GM12878 (cell line): ENCODE data around the gene BCL2L13. TPM values are rescaled to one million over a fixed set of nuclear protein-coding genes. Genes with fewer than 3 reads are reported as not detected.

Experiments
- ATAC-seq: fragments of 200-7000 bp; cut with Tn5 transposase; 3 replicates; pipeline ENCODE4 v1.9.1; 2020; ENCODE audit warnings: mild to moderate bottlenecking, moderate library complexity
- BruUV-seq: library from RNA; stranded (reverse); fragments of 400-500 nt; replicated peaks from 2 replicates; lab custom pipeline; 2021; lab: Mats Ljungman, UMichigan
- CTCF ChIA-PET: fragments of 300-600 bp; sonication (Branson Sonifier 250); formaldehyde crosslinking; extraction: SDS; loops from one replicate; lab custom pipeline; 2021; ENCODE audit warnings: inconsistent platforms; lab: Yijun Ruan, JAX
- POLR2A ChIA-PET: fragments of 350-600 bp; formaldehyde crosslinking; extraction: SDS; loops from one replicate; lab custom pipeline; 2021; ENCODE audit warnings: inconsistent platforms; lab: Charles Lee
- RAD21 ChIA-PET: fragments of 300-600 bp; sonication (Branson Sonifier 250); formaldehyde crosslinking; loops from one replicate; lab custom pipeline; 2023; ENCODE audit warnings: antibody characterized with exemption; ENCODE audit not compliant: unreplicated experiment; lab: Charles Lee
- SMC1A ChIA-PET: fragments of 300-600 bp; sonication (Branson Sonifier 250); formaldehyde crosslinking; loops from one replicate; lab custom pipeline; 2023; ENCODE audit not compliant: unreplicated experiment, uncharacterized antibody; lab: Charles Lee
- DNase-seq: peaks from one replicate; pipeline ENCODE4 v3.0.0-alpha.2; 2011; ENCODE audit warnings: low read depth, low spot score
- FAIRE-seq: peaks from 3 replicates; lab custom pipeline; 2011; peaks lifted over from hg19 to GRCh38; lab: Jason Lieb, UNC
- H2AFZ ChIP-seq: 2 replicates; pipeline ENCODE4 v1.6.0; 2011; ENCODE audit warnings: low read depth, low read length, control low read depth; ENCODE audit not compliant: control insufficient read depth
- H3K27ac ChIP-seq: 2 replicates; pipeline ENCODE4 v1.5.1; 2011; ENCODE audit warnings: control low read depth; ENCODE audit not compliant: control insufficient read depth, insufficient read depth
- H3K27me3 ChIP-seq, 2 experiments: replicated peaks in 1 of 2; 2 replicates each; pipeline versions ENCODE4 v1.6.0 to v1.6.1; 2011; ENCODE audit warnings: low read length in 1 of 2; ENCODE audit not compliant: control insufficient read depth in 2 of 2, insufficient read depth in 2 of 2
- H3K36me3 ChIP-seq, 2 experiments: 2 replicates each; pipeline ENCODE4 v1.5.1; 2011; ENCODE audit warnings: low read length in 1 of 2; ENCODE audit not compliant: control insufficient read depth in 2 of 2, insufficient read depth in 2 of 2
- H3K4me1 ChIP-seq: 2 replicates; pipeline ENCODE4 v1.6.1; 2011; ENCODE audit warnings: mild to moderate bottlenecking, low read length, moderate library complexity, mixed read lengths; ENCODE audit not compliant: control insufficient read depth, insufficient read depth
- H3K4me2 ChIP-seq: 2 replicates; pipeline ENCODE4 v1.6.0; 2011; ENCODE audit warnings: control low read depth; ENCODE audit not compliant: control insufficient read depth, insufficient read depth
- H3K4me3 ChIP-seq: fragments of 200-600 bp; sonication (generic); 2 replicates; pipeline ENCODE4 v1.5.1; 2016
- H3K79me2 ChIP-seq: 2 replicates; pipeline ENCODE4 v1.6.0; 2011; ENCODE audit warnings: low read length; ENCODE audit not compliant: control insufficient read depth, insufficient read depth
- H3K9ac ChIP-seq: 2 replicates; pipeline ENCODE4 v1.8.0; 2011; ENCODE audit warnings: low read length, control low read depth, mixed read lengths; ENCODE audit not compliant: control insufficient read depth, insufficient read depth
- H3K9me3 ChIP-seq: replicated peaks from 3 replicates; pipeline ENCODE4 v1.5.1; 2011; ENCODE audit warnings: mild to moderate bottlenecking, low read length; ENCODE audit not compliant: control insufficient read depth, insufficient read depth
- H4K20me1 ChIP-seq: 2 replicates; pipeline ENCODE4 v1.6.0; 2011; ENCODE audit not compliant: control insufficient read depth, insufficient read depth
- ASH2L ChIP-seq: fragments of 300-600, 200-600 bp; sonication (generic); IDR thresholded peaks from 2 replicates; pipeline ENCODE4 v1.6.1; 2017; ENCODE audit warnings: low read depth, mild to moderate bottlenecking, borderline replicate concordance
- CEBPB ChIP-seq, 2 experiments: fragments of 150-350 bp in 1 of 2; IDR thresholded peaks; 2 replicates each; pipeline ENCODE4 v1.6.1; 2012 to 2014; ENCODE audit warnings: low read depth in 2 of 2, low read length in 2 of 2, borderline replicate concordance in 1 of 2, inconsistent platforms in 1 of 2
- HDAC2 ChIP-seq: fragments of 200-600 bp; sonication (generic); IDR thresholded peaks from 2 replicates; pipeline ENCODE4 v1.6.1; 2017
- JUNB ChIP-seq: IDR thresholded peaks from 2 replicates; pipeline ENCODE4 v1.6.1; 2016; ENCODE audit warnings: antibody characterized with exemption, mild to moderate bottlenecking
- KLF5 ChIP-seq: fragments of 450-650 bp; IDR thresholded peaks from 2 replicates; pipeline ENCODE4 v1.6.1; 2014; ENCODE audit warnings: mild to moderate bottlenecking; ENCODE audit not compliant: partially characterized antibody
- MYB ChIP-seq: fragments of 150-350 bp; IDR thresholded peaks from 2 replicates; pipeline ENCODE4 v1.6.1; 2014; ENCODE audit warnings: mild to moderate bottlenecking, low read depth, low read length, borderline replicate concordance
- NR2C2 ChIP-seq: IDR thresholded peaks from 2 replicates; pipeline ENCODE4 v1.6.1; 2011; ENCODE audit warnings: borderline replicate concordance, low read depth; ENCODE audit not compliant: control insufficient read depth, insufficient read length
- POU2F2 ChIP-seq: IDR thresholded peaks from 3 replicates; pipeline ENCODE4 v1.6.1; 2011; ENCODE audit warnings: low read depth, mild to moderate bottlenecking, low read length, borderline replicate concordance
- SUZ12 ChIP-seq: fragments of 200-600 bp; sonication (generic); IDR thresholded peaks from one replicate; pipeline ENCODE4 v1.6.1; 2018; ENCODE audit warnings: antibody characterized with exemption, mild to moderate bottlenecking; ENCODE audit not compliant: unreplicated experiment
- TBL1XR1 ChIP-seq: IDR thresholded peaks from 2 replicates; pipeline ENCODE4 v1.6.1; 2012; ENCODE audit warnings: low read depth, low read length, improper control_type of control experiment
- WRNIP1 ChIP-seq: IDR thresholded peaks from 2 replicates; pipeline ENCODE4 v1.6.1; 2011; ENCODE audit warnings: low read depth, low read length, improper control_type of control experiment, borderline replicate concordance
- ZNF207 ChIP-seq: fragments of 450-650 bp; IDR thresholded peaks from 2 replicates; pipeline ENCODE4 v1.6.1; 2014; ENCODE audit warnings: antibody characterized with exemption, mild to moderate bottlenecking, borderline replicate concordance
- ZNF622 ChIP-seq: fragments of 450-650 bp; IDR thresholded peaks from 2 replicates; pipeline ENCODE4 v1.6.1; 2017; ENCODE audit warnings: mild to moderate bottlenecking, inconsistent platforms
- WGBS: methylation state at CpG from one replicate; pipeline ENCODE4 v1.1.6; 2016; ENCODE audit warnings: low lambda C conversion rate; ENCODE audit not compliant: insufficient replicate concordance, insufficient coverage; ENCODE audit errors: missing lambda C conversion rate; 5-methylcytosine and 5-hydroxymethylcytosine counted together
- in situ Hi-C: fragments of 300-500 bp; cut with MboI; formaldehyde crosslinking; loops from 9 replicates; pipeline ENCODE4 v1.14.3; 2018; ENCODE audit warnings: mixed read lengths
- intact Hi-C: fragments of 100-400 bp; cut with micrococcal nuclease; formaldehyde crosslinking; loops from one replicate; pipeline ENCODE4 v1.14.2; 2022; ENCODE audit not compliant: unreplicated experiment
- polyA plus RNA-seq, 11 experiments: library from polyadenylated mRNA; depleted of rRNA in 4 of 11; unstranded in 6 of 11; stranded (reverse) in 5 of 11; fragments of >200 nt; fragmentation: Nextera tagmentation in 4 of 11; fragmentation: Illumina TruSeq in 1 of 11; extraction: Ambion mirVana in 4 of 11; extraction: Trizol in 1 of 11; gene quantifications; 1 replicate in 1 of 11; 2 replicates in 10 of 11; pipeline versions ENCODE4 v1.2.1 to v1.2.3, GENCODE V29; 2011 to 2016; ENCODE audit warnings: inconsistent platforms in 2 of 11, missing spikeins in 2 of 11, low read depth in 1 of 11
- total RNA-seq, 4 experiments: library from RNA; depleted of rRNA in 3 of 4; stranded (reverse); fragments of >200 nt in 3 of 4; fragmentation: Illumina TruSeq in 1 of 4; extraction: Trizol in 1 of 4; gene quantifications; 2 replicates each; pipeline versions ENCODE4 v1.2.1 to v1.2.3, GENCODE V29; 2013 to 2021
- TF ChIP-seq, protein P1 (sequence below): fragments of 450-650 bp; formaldehyde crosslinking; IDR thresholded peaks from 2 replicates; pipeline ENCODE4 v1.4.0; 2020; ENCODE audit warnings: mild to moderate bottlenecking, moderate library complexity
- TF ChIP-seq, protein P2 (sequence below): fragments of 150-350 bp; IDR thresholded peaks from 2 replicates; pipeline ENCODE4 v1.6.1; 2014; ENCODE audit warnings: mild to moderate bottlenecking, low read depth, low read length
- TF ChIP-seq, protein P3 (sequence below): IDR thresholded peaks from 2 replicates; pipeline ENCODE4 v1.6.1; 2012; ENCODE audit warnings: low read depth, low read length, improper control_type of control experiment
- TF ChIP-seq, protein P4 (sequence below): fragments of 450-650 bp; IDR thresholded peaks from 2 replicates; pipeline ENCODE4 v1.6.1; 2018; ENCODE audit warnings: mild to moderate bottlenecking, low read depth, moderate library complexity; ENCODE audit not compliant: partially characterized antibody

BCL2L13 gene
- total and polyA plus RNA-seq, 10 of the 15 experiments (the other 5 are each of a cell fraction or from before 2014, with no cell fraction given), result 18.6 to 30.6 (median 28.2) TPM

DNA sequence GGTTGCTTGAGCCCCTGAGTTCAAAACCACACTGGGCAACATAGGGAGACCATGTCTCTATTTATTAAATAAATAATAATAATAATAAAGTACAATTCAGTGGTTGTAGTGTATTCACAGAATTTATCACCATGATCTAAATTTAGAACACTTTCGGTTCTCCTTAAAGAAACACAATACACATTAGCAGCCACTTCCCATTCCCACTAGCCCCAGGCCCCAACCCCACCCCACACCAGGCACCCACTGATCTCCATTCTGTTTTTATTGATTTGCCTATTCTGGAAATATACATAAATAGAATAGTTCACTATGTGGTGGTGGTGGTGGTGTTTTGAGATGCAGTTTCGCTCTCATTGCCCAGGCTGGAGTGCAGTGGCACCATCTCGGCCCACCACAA, 45.7 kb downstream of the BCL2L13 start:
- ChIA-PET CTCF (no interaction called here), POLR2A (no interaction called here), RAD21 (no interaction called here), SMC1A (no interaction called here)
- ATAC-seq, result no peak; the same call in 2 of the 3 replicates
- no peak overlapping the region for H3K9ac ChIP-seq
- in situ Hi-C loops (no loop called here), intact Hi-C loops (no loop called here)
- no peak overlapping the region for H3K27ac ChIP-seq
- H3K36me3 ChIP-seq, result peaks cover 0 to 7% of the 10 kb centered on the region in 2 experiments; a peak in 1 of 4 replicates
- 45% methylated on average over 3 of the region's 3 CpGs for WGBS
- no peak overlapping the region for H2AFZ ChIP-seq
- H3K4me1 ChIP-seq, result no peaks in the 10 kb centered on the region
- no peak overlapping the region for H3K4me2 ChIP-seq
- no TSS peak for BruUV-seq
- H3K9me3 ChIP-seq, result no peaks in the 10 kb centered on the region
- H3K79me2 ChIP-seq, result no peaks in the 10 kb centered on the region
- H4K20me1 ChIP-seq, result no peaks in the 10 kb centered on the region
- no peak for FAIRE-seq
- DNase-seq, result no peak
- H3K27me3 ChIP-seq, result no peaks in the 10 kb centered on the region
- H3K4me3 ChIP-seq, result no peak overlapping the region
- TF ChIP-seq, protein P1, sequence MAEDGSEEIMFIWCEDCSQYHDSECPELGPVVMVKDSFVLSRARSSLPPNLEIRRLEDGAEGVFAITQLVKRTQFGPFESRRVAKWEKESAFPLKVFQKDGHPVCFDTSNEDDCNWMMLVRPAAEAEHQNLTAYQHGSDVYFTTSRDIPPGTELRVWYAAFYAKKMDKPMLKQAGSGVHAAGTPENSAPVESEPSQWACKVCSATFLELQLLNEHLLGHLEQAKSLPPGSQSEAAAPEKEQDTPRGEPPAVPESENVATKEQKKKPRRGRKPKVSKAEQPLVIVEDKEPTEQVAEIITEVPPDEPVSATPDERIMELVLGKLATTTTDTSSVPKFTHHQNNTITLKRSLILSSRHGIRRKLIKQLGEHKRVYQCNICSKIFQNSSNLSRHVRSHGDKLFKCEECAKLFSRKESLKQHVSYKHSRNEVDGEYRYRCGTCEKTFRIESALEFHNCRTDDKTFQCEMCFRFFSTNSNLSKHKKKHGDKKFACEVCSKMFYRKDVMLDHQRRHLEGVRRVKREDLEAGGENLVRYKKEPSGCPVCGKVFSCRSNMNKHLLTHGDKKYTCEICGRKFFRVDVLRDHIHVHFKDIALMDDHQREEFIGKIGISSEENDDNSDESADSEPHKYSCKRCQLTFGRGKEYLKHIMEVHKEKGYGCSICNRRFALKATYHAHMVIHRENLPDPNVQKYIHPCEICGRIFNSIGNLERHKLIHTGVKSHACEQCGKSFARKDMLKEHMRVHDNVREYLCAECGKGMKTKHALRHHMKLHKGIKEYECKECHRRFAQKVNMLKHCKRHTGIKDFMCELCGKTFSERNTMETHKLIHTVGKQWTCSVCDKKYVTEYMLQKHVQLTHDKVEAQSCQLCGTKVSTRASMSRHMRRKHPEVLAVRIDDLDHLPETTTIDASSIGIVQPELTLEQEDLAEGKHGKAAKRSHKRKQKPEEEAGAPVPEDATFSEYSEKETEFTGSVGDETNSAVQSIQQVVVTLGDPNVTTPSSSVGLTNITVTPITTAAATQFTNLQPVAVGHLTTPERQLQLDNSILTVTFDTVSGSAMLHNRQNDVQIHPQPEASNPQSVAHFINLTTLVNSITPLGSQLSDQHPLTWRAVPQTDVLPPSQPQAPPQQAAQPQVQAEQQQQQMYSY (CRISPR knock-in tag), result no peak
- no peak for TF ChIP-seq SUZ12
- TF ChIP-seq KLF5, result no peak
- TF ChIP-seq, protein P2, sequence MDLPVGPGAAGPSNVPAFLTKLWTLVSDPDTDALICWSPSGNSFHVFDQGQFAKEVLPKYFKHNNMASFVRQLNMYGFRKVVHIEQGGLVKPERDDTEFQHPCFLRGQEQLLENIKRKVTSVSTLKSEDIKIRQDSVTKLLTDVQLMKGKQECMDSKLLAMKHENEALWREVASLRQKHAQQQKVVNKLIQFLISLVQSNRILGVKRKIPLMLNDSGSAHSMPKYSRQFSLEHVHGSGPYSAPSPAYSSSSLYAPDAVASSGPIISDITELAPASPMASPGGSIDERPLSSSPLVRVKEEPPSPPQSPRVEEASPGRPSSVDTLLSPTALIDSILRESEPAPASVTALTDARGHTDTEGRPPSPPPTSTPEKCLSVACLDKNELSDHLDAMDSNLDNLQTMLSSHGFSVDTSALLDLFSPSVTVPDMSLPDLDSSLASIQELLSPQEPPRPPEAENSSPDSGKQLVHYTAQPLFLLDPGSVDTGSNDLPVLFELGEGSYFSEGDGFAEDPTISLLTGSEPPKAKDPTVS, result no peak
- no peak for TF ChIP-seq POU2F2
- TF ChIP-seq WRNIP1, result no peak
- no peak for TF ChIP-seq HDAC2
- no peak for TF ChIP-seq NR2C2
- no peak for TF ChIP-seq TBL1XR1
- TF ChIP-seq, protein P3, sequence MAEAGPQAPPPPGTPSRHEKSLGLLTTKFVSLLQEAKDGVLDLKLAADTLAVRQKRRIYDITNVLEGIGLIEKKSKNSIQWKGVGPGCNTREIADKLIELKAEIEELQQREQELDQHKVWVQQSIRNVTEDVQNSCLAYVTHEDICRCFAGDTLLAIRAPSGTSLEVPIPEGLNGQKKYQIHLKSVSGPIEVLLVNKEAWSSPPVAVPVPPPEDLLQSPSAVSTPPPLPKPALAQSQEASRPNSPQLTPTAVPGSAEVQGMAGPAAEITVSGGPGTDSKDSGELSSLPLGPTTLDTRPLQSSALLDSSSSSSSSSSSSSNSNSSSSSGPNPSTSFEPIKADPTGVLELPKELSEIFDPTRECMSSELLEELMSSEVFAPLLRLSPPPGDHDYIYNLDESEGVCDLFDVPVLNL, result no peak
- TF ChIP-seq MYB, result no peak
- TF ChIP-seq, protein P4, sequence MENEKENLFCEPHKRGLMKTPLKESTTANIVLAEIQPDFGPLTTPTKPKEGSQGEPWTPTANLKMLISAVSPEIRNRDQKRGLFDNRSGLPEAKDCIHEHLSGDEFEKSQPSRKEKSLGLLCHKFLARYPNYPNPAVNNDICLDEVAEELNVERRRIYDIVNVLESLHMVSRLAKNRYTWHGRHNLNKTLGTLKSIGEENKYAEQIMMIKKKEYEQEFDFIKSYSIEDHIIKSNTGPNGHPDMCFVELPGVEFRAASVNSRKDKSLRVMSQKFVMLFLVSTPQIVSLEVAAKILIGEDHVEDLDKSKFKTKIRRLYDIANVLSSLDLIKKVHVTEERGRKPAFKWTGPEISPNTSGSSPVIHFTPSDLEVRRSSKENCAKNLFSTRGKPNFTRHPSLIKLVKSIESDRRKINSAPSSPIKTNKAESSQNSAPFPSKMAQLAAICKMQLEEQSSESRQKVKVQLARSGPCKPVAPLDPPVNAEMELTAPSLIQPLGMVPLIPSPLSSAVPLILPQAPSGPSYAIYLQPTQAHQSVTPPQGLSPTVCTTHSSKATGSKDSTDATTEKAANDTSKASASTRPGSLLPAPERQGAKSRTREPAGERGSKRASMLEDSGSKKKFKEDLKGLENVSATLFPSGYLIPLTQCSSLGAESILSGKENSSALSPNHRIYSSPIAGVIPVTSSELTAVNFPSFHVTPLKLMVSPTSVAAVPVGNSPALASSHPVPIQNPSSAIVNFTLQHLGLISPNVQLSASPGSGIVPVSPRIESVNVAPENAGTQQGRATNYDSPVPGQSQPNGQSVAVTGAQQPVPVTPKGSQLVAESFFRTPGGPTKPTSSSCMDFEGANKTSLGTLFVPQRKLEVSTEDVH, result no peak
- no peak for TF ChIP-seq ZNF622
- TF ChIP-seq JUNB, result no peak
- no peak for TF ChIP-seq ASH2L
- TF ChIP-seq CEBPB (IDR thresholded peaks at IDR 0.05; ENCODE audit: borderline replicate concordance in 1 of 2, low read depth in 2 of 2, low read length in 2 of 2), result no peak
- TF ChIP-seq ZNF207, result no peak
